Measurements from ENCODE around the gene ATG7. TPM values are rescaled to one million over a fixed set of nuclear protein-coding genes. Genes with fewer than 3 reads are reported as not detected.
A peak's percentile ranks its signal among the peaks of the same experiment; 100 is the strongest.

The ATG7 gene
- total RNA-seq, 4 donors from 2014 or later, result 54.8 to 126 (median 100) TPM

DNA sequence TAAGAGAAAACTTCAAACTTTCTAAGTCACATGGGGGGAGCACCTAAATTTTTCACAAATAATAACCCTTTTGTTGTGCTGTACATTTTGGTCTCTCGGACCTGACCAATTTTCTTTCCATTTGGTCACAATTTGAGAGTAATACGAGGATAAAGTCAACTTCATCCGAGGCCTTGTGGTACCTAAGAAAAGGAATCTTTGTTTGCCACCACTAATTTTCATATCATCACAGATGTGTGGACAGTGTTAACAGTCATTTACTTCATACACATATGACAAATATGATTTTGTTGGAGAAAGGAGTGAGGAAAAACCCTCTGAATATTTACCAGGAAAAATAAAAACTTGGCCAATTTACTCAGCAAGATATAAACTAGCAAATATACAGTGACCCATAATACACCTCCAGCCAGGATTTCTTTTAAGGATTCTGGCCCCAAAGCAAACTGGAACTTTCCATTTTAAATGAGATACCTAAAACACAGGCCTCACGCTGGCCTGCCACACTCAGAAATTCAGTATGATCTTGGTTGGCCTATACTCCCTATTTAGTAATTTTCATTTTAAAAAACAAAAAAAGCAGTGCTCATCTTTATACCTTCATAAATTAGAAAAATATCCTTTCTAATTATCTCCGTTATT lies 330.8 kb downstream of the ATG7 start:
- no peaks in the 10 kb centered on the region for H3K36me3 ChIP-seq
- no peaks in the 10 kb centered on the region for H3K9me3 ChIP-seq
- no peak for DNase-seq
- intact Hi-C loops (cut with DNase I; ENCODE audit: low total_unique reads), result no loop called here
- TF ChIP-seq CTCF (IDR thresholded peaks at IDR 0.05) (no peak), POLR2A (IDR thresholded peaks at IDR 0.05) (no peak)
- peak overlapping the region; percentile 86 to 94 for H3K27ac ChIP-seq
- peaks cover 26 to 32% of the 10 kb centered on the region in 2 donors for H3K4me1 ChIP-seq
- H3K27me3 ChIP-seq, result no peaks in the 10 kb centered on the region
- no peak overlapping the region for H3K4me3 ChIP-seq

- Histone ChIP-seq H3K4me1 (peaks cover 26 to 38% of the 10 kb centered on the region in 2 donors), H3K27ac (peak overlapping the region; percentile 86 to 94), H3K9me3 (no peaks in the 10 kb centered on the region), H3K4me3 (no peak overlapping the region), H3K36me3 (no peaks in the 10 kb centered on the region), H3K27me3 (no peaks in the 10 kb centered on the region)
- peak; percentile 70 to 83 for DNase-seq
- intact Hi-C loops (cut with DNase I; ENCODE audit: low total_unique reads), result no loop called here
- TF ChIP-seq POLR2A (IDR thresholded peaks at IDR 0.05), result no peak
- no peak for TF ChIP-seq CTCF (IDR thresholded peaks at IDR 0.05)
These were observed 331.4 kb downstream of the ATG7 start for GRCh38 chr3:11603628-11604027.

DNA sequence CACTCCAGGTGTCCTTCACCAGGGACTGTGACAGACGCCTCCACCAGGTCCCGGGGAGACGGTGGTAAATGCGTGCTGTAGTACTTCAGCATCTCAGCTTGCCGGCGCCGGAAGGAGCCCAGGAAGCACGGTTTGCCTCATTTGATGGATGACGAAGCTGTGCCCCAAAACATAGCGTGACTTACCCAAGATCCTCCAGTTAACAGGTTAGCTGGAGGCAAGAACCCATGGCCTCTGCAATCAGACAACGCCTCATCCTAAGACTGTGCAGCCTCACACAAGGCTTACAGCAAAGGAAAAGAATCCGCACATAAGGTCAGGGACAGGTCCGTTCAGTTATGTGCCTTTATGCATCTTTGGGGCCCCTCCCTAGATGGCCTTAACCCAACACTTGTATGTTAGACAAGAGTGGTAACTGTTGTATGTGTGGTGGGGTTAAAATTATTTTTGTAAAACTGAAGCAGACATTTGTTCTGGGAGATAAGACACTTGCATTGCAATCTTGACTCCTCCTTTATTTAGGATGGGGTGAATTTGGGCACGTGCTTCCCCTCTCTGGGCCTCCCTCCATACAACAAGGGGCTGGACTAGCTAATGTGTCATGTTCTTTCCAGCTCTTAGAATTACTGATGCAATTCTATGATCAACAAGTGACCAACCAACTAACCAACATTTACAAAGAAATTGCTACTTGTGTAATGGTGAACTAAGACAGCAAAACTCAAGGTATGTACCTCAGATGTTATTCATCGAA lies 332.1 kb downstream of the ATG7 start:
- H3K4me3 ChIP-seq, result no peak overlapping the region
- H3K36me3 ChIP-seq, result no peaks in the 10 kb centered on the region
- H3K4me1 ChIP-seq, result peaks cover 26 to 38% of the 10 kb centered on the region in 2 donors
- no peak for DNase-seq
- H3K27ac ChIP-seq, result peak overlapping the region; percentile 86 to 94
- TF ChIP-seq POLR2A (IDR thresholded peaks at IDR 0.05) (no peak), CTCF (IDR thresholded peaks at IDR 0.05) (no peak)
- no peaks in the 10 kb centered on the region for H3K9me3 ChIP-seq
- H3K27me3 ChIP-seq, result no peaks in the 10 kb centered on the region
- intact Hi-C loops (cut with DNase I; ENCODE audit: low total_unique reads), result no loop called here

DNA sequence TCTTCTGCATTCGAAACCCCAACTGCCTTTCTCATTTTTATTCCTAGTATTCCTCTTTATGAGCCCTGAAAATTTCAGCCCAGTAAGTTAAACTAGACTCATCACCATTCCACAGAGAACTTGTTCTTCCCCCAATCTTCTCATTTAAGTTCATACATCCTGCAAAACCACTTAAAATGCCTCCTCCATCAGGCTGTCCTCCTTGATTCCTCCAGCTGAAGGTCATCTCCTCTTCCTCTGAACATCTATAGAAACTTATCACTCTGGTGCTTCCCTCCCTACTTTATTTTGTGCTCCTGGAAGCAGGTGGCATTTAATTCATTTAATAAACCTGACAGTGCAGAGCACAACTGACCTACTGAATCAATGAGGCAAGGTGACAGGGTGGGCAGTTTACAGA lies 333.2 kb downstream of the ATG7 start:
- Histone ChIP-seq H3K4me3 (no peak overlapping the region), H3K36me3 (no peaks in the 10 kb centered on the region), H3K9me3 (no peaks in the 10 kb centered on the region), H3K4me1 (peaks cover 17 to 34% of the 10 kb centered on the region in 2 donors), H3K27ac (peak overlapping the region; percentile 71 to 76), H3K27me3 (no peaks in the 10 kb centered on the region)
- no peak for DNase-seq
- TF ChIP-seq CTCF (IDR thresholded peaks at IDR 0.05), result no peak
- no peak for TF ChIP-seq POLR2A (IDR thresholded peaks at IDR 0.05)
- intact Hi-C loops (cut with DNase I; ENCODE audit: low total_unique reads), result no loop called here

DNA sequence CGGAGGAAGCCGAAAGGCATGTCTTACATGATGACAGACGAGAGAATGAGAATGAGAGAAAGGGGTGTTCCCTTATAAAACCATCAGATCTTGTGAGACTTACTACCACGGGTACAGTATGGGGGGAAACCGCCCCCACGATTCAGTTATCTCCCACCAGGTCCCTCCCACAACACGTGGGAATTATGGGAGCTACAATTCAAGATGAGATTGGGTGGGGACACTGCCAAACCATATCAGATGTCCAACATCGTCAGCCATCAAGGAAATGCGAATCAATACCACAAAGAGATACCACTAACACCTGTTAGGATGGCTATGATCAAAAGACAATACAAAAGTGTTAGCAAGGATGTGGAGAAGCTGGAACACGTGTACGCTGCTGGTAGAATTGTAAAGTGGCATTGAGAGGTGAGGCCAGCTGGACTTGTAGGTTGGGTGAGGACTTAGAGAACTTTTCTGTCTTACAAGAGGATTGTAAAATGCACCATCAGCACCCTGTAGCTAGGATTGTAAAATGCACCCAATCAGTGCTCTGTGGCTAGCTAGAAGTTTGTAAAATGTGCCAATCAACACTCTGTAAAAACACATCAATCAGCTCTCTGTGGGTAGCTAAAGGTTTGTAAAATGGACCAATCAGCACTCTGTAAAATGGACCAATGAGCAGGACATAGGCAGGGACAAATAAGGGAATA lies 334.0 kb downstream of the ATG7 start:
- H3K27me3 ChIP-seq, result no peaks in the 10 kb centered on the region
- H3K9me3 ChIP-seq, result no peaks in the 10 kb centered on the region
- no peak overlapping the region for H3K4me3 ChIP-seq
- no peak for DNase-seq
- TF ChIP-seq CTCF (IDR thresholded peaks at IDR 0.05), result no peak
- no peak for TF ChIP-seq POLR2A (IDR thresholded peaks at IDR 0.05)
- peak overlapping the region; percentile 71 to 76 for H3K27ac ChIP-seq
- no peaks in the 10 kb centered on the region for H3K36me3 ChIP-seq
- peaks cover 16 to 30% of the 10 kb centered on the region in 2 donors for H3K4me1 ChIP-seq
- intact Hi-C loops (cut with DNase I; ENCODE audit: low total_unique reads), result no loop called here

All from uterus (tissue), 4 donors.